GM12892 (cell line): Measurements from ENCODE around the gene CDC14B.
"Not testable (repeated sequence)": the region's sequence is repeated elsewhere in the genome, so short reads cannot be mapped to it uniquely, and the experiment has no call there.

Experiments
- DNase-seq: peaks from one replicate; pipeline ENCODE4 v3.0.0; 2011; ENCODE audit not compliant: insufficient read length
- FAIRE-seq: peaks from 2 replicates; lab custom pipeline; 2011; peaks lifted over from hg19 to GRCh38; lab: Jason Lieb, UNC
- POLR2A ChIP-seq: IDR thresholded peaks from 2 replicates; pipeline ENCODE4 v1.6.1; 2011; ENCODE audit warnings: low read depth, low read length, control low read depth
- POLR2AphosphoS5 ChIP-seq: IDR thresholded peaks from 2 replicates; pipeline ENCODE4 v1.6.1; 2011; ENCODE audit warnings: low read depth, low read length, control low read depth
- TAF1 ChIP-seq: IDR thresholded peaks from 2 replicates; pipeline ENCODE4 v1.6.1; 2011; ENCODE audit warnings: low read depth, mild to moderate bottlenecking, control low read depth, low read length, borderline replicate concordance

The CDC14B gene

GRCh38 chr9:96649620-96650324, 30.1 kb upstream of the CDC14B start:
- TF ChIP-seq POLR2AphosphoS5 = no peak
- no peak for TF ChIP-seq POLR2A
- TF ChIP-seq TAF1 = no peak
- no peak for FAIRE-seq
- no peak for DNase-seq

DNA sequence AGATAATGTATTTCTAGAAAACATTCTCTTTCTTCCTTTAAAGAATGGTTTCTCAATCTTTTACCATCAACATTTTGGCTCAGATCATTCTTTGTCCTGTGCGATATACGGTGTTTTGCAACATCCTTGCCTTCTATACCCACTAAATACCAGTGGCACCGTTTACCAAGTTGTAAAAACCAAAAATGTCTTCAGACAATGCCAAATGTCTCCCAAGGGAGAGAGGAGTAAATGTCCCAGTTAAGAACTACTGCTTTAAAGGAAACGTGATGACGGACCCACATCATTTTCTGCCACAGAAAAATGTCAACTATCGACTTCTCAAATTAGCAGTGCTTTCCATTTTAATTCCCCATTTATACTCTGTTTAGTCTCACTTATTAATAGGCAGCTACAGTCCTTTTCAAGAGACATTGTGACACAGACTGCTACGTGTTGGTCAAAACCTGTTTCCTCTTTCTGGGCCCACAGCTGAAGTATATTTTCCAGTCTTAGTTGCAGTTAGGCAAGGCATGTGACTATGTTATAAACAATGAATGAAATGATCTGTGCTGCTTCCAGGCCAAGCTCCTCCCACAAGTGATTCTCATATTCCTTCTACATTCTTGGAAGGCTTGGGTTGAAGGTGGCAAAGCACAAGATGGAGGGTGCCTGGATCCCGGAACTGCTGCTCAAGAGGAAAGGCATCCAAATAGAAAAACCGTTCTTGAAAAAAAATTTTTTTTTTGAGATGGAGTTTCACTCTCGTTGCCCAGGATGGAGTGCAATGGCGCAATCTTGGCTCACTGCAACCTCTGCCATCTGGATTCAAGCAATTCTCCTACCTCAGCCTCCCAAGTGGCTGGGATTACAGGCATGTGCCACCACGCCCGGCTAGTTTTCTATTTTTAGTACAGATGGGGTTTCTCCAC, 26.7 kb upstream of the CDC14B start:
- FAIRE-seq (no peak), DNase-seq (no peak)

GRCh38 chr9:96644137-96644536, 24.5 kb upstream of the CDC14B start:
- FAIRE-seq = no peak
- TF ChIP-seq TAF1 = no peak
- TF ChIP-seq POLR2AphosphoS5 = no peak
- no peak for TF ChIP-seq POLR2A
- no peak for DNase-seq

More for the DNA sequence above, 26.7 kb upstream of the CDC14B start:
- no peak for TF ChIP-seq TAF1
- no peak for TF ChIP-seq POLR2A
- no peak for TF ChIP-seq POLR2AphosphoS5

DNA sequence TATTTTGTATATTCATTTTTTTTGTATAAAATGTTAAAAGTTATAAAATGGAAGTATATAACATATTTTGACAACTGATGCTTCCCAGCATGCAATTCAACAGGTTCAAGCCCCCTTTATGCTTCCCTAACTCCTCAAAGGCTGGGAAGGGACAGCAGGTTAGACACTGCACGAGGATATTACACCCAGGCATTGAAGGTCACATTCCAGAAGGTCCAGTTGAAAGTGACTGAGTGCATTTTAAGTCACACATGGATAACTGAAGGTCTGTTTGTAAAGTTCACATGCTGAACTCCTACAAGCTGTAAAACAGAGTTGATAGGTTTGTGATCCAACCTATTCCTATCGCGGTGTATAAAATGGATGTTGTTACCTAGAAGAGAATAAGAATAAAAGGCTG, 21.9 kb upstream of the CDC14B start:
- TF ChIP-seq POLR2A = no peak
- TF ChIP-seq POLR2AphosphoS5 = no peak
- TF ChIP-seq TAF1 = no peak
- DNase-seq = no peak
- FAIRE-seq = no peak

DNA sequence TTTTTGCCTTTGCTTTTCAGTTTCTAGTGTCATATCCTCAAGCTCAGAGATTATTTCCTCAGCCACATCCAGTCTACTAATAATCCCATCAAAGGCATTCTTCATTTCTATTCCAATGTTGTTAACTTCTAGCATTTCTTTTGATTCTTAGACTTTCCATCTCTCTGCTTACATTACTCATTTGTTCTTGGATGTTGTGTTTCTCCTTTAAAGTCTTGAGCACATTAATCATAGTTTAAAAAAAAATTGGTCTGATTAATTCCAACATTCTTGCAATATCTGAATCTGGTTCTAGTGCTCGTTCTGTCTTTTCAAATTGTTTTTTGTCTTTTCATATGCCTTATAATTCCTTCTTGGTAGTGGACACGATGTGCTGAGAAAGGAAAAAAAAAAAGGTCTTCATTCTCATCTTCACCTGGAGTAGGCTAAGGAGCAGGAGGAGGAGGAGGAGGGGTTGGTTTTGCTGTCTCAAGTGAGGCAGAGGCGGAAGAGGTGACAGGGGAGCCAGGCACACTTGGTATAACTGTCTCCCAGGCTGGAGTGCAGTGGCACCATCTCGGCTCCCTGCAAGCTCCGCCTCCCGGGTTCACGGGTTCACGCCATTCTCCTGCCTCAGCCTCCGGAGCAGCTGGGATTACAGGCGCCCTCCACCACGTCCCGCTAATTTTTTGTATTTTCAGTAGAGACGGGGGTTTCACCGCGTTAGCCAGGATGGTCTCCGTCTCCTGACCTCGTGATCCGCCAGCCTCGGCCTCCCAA, 19.1 kb upstream of the CDC14B start:
- TF ChIP-seq POLR2A (no peak), TAF1 (no peak), POLR2AphosphoS5 (no peak)
- FAIRE-seq (no peak), DNase-seq (no peak)

DNA sequence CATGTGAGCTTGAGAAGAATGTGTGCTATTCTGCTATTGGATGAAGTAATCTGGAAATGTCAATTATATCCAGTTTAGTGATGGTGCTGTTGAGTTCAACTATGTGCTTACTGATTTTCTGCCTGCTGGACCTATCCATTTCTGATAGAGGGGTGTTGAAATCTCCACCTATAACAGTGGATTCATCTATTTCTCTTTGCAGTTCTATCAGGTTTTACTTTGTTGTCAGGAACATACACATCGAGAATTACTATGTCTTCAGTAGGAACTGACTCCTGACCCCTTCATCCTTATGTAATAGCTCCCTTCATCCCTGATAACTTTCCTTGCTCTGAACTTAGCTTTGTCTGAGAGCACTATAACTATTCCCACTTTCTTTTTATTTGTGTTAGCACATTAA, 16.7 kb upstream of the CDC14B start:
- TF ChIP-seq POLR2A = no peak
- TF ChIP-seq TAF1 = no peak
- no peak for TF ChIP-seq POLR2AphosphoS5
- FAIRE-seq = no peak
- no peak for DNase-seq

DNA sequence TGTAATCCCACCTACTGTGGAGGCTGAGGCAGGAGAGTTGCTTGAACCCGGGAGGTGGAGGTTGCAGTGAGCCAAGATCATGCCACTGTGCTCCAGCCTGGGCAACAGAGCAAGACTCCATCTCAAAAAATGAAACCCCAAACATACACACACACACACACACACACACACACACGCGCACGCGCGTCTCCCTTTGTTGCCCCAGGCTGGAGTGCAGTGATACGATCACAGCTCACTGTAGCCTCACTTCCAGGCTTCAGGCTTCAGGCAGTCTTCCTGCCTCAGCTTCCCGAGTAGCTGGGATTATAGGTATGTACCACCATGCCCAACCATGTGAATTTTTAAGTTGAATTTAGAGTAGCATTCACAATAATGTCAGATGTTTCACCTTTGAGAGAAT, 13.9 kb upstream of the CDC14B start:
- FAIRE-seq, DNase-seq: not testable (repeated sequence)

DNA sequence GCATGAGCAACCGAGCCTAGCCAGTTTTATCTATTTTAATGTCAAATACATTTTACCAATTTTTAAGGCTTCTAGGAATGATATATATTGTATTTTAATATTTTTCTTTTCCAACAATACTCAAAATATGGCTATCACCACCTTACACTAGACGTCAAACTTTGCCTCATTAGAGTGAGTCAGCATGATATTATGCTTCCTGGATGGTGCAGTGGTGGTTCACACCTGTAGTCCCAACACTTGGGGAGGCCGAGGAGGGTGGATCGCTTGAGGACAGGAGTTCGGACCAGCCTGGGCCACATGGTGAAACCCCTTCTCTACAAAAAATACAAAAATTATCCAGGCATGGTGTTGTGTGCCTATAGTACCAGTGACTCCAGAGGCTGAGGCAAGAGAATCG, 7.3 kb upstream of the CDC14B start:
- FAIRE-seq = no peak
- TF ChIP-seq POLR2A (no peak), POLR2AphosphoS5 (no peak)

GRCh38 chr9:96621618-96622017, 2.0 kb upstream of the CDC14B start:
- FAIRE-seq = no peak
- no peak for DNase-seq
- TF ChIP-seq POLR2AphosphoS5 = no peak
- no peak for TF ChIP-seq POLR2A
- TF ChIP-seq TAF1 = no peak

More for the DNA sequence above, 7.3 kb upstream of the CDC14B start:
- no peak for DNase-seq

DNA sequence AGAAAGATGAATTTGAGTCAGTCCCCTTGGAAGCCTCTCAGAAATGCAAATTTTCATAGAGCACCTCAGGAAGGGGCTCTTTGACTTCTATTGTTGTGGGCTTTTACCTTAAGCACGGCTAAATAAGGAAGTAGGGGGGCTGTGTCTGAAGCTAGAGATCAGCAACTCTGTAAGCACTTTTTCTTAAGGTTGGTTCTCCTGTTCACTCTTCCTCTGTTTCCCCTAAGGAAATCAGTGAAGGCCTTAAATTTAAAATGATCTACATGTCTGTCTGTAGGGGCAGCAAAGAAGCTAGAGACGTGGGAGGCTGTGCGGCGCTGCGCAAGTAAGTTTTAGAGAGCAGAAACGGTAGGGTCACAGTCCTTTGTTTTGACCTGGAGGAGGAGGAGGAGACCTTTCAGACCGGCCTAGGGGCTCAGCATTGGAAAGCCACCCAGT, 1.2 kb upstream of the CDC14B start:
- no peak for DNase-seq
- no peak for FAIRE-seq
- no peak for TF ChIP-seq POLR2AphosphoS5
- no peak for TF ChIP-seq POLR2A
- no peak for TF ChIP-seq TAF1

DNA sequence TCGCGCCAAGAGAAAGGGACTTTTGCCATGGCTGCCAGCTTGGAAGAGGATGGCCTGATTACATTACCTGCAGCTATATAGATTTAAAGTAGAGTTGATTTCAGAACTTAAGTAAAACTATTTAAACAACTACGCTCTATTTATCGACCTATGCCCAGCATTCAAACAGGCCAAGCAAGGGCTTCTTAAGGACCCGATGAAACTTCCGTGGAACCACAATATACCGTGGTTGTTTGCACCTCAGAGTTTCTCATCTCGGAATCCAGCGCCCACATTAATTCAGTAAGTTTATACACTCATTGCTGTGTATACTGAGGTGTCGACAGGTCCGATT, 505 bp upstream of the CDC14B start:
- DNase-seq (no peak), FAIRE-seq (no peak)
- TF ChIP-seq TAF1 (no peak), POLR2AphosphoS5 (no peak), POLR2A (no peak)
